ENCODE data around the gene MLH3. TPM values are rescaled to one million over a fixed set of nuclear protein-coding genes. Genes with fewer than 3 reads are reported as not detected.

MLH3 gene
- total RNA-seq, 6 donors from 2014 or later = 15.9 to 87.0 (median 24.5) TPM

DNA sequence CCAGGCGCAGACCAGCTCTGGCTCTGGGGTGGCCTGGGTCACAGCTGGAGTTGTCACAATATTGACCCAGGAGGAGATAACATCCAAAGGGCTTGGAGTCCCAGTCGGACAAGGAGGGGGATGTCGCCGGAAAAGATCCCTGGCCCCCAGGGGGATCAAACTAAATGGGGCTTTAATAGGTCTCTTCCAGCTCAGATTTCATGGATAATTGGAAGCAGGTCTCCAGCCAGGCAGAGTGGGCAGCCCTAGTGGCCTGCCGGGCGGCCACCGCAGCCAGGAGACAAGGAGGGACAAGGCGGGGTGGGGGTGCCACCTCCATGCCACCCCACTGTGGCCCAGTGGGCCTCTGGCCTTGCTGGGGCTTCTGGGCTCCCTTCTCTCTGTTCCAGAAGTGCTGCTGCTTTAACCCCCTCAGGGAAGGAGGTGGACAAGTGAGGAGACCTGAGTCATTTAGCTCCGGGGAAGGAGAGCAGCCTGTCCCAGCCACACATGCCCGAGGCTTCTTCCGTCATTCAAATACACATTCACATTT is 72.8 kb downstream of the MLH3 start:
- WGBS, 2 donors = 85 to 88% methylated on average over 7 to 10 of the region's 11 CpGs
- DNase-seq (no peak), ATAC-seq (ENCODE audit: low FRiP score in 2 of 2) (no peak)
- Histone ChIP-seq H3K36me3 (no peaks in the 10 kb centered on the region), H3K4me1 (peaks cover 5 to 19% (median 11%) of the 10 kb centered on the region in 4 donors), H3K9me3 (no peaks in the 10 kb centered on the region), H3K27ac (no peak overlapping the region), H3K27me3 (no peaks in the 10 kb centered on the region), H3K4me3 (no peak overlapping the region)
- TF ChIP-seq POLR2AphosphoS5 (IDR thresholded peaks at IDR 0.05) (no peak), EP300 (IDR thresholded peaks at IDR 0.05) (no peak), POLR2A (IDR thresholded peaks at IDR 0.05) (no peak)
- TF ChIP-seq, protein P1, sequence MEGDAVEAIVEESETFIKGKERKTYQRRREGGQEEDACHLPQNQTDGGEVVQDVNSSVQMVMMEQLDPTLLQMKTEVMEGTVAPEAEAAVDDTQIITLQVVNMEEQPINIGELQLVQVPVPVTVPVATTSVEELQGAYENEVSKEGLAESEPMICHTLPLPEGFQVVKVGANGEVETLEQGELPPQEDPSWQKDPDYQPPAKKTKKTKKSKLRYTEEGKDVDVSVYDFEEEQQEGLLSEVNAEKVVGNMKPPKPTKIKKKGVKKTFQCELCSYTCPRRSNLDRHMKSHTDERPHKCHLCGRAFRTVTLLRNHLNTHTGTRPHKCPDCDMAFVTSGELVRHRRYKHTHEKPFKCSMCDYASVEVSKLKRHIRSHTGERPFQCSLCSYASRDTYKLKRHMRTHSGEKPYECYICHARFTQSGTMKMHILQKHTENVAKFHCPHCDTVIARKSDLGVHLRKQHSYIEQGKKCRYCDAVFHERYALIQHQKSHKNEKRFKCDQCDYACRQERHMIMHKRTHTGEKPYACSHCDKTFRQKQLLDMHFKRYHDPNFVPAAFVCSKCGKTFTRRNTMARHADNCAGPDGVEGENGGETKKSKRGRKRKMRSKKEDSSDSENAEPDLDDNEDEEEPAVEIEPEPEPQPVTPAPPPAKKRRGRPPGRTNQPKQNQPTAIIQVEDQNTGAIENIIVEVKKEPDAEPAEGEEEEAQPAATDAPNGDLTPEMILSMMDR (IDR thresholded peaks at IDR 0.05) = no peak

DNA sequence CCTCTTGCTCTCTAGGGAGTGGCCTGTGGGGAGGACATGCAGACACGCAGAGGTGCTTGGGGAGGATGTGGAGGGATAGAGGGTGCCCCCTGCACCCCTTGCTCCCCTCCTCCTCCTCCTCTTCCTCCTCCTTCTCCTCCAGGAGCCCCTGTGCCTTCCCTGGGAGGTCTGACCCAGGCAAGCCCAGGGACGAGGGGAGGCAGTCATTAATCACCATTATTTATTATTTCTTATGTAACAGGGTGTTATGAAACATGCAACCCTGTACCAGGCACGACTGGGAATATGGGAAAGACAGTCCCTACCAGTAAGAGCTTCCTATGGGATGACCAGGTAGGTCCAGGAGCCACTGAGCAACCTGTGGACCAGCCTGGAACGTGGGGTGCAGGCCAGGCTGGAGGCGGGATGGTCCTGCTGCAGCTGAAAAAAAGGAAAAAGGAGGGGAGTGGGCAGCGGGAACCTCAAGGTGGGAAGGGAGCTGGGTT is 73.3 kb downstream of the MLH3 start:
- TF ChIP-seq POLR2AphosphoS5 (IDR thresholded peaks at IDR 0.05) (no peak), EP300 (IDR thresholded peaks at IDR 0.05) (no peak), POLR2A (IDR thresholded peaks at IDR 0.05) (no peak)
- TF ChIP-seq, protein P1 (IDR thresholded peaks at IDR 0.05) = no peak
- ATAC-seq (ENCODE audit: low FRiP score in 2 of 2) (no peak), DNase-seq (no peak)
- Histone ChIP-seq H3K4me1 (peaks cover 10 to 25% (median 14%) of the 10 kb centered on the region in 4 donors), H3K27me3 (no peaks in the 10 kb centered on the region), H3K36me3 (no peaks in the 10 kb centered on the region), H3K9me3 (no peaks in the 10 kb centered on the region), H3K4me3 (no peak overlapping the region), H3K27ac (no peak overlapping the region)
- 71 to 82% methylated on average over 5 to 6 of the region's 6 CpGs for WGBS, 2 donors

DNA sequence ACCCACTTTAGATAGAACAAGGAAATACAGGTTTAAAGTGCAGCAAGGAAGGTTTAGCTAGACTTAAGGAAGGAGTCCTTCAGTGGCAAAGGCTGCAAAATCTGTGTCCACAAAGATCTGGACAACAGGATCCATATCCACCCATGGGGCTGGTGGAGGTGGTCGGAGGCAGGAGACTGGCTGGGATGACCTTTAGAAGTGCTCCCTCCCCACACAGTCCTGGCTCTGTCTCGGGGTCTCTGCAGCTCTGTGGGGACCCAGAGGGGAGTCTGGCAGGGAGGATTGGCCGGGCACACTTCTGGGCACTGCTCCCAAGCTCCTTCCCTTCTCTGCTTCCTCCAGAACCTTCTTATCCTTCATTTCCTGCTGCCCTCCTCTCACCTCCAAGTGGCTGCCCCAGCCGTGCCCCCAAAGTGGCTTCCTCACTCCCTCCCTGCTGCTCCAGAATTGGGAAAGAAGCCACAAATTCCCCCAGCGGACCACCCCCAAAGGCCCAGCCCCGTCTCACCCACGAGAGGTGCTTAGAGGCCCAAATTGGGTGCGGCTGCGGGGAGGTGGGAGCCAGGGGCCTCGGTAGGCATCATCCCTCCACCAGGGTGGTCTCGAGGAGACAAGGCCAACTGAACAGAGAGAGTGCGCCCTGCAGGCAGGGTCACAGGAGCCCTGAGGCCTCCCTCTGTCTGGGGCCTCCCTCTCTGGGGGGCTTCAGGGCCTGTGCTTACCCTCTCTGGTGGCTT is 73.9 kb downstream of the MLH3 start:
- DNase-seq (no peak), ATAC-seq (ENCODE audit: low FRiP score in 2 of 2) (no peak)
- Histone ChIP-seq H3K27ac (no peak overlapping the region), H3K36me3 (no peaks in the 10 kb centered on the region), H3K27me3 (no peaks in the 10 kb centered on the region), H3K4me1 (peaks cover 10 to 25% (median 16%) of the 10 kb centered on the region in 4 donors), H3K4me3 (no peak overlapping the region), H3K9me3 (no peaks in the 10 kb centered on the region)
- 64 to 67% methylated on average over 4 to 8 of the region's 12 CpGs for WGBS, 2 donors
- no peak for TF ChIP-seq POLR2AphosphoS5 (IDR thresholded peaks at IDR 0.05)
- TF ChIP-seq EP300 (IDR thresholded peaks at IDR 0.05) = no peak
- TF ChIP-seq, protein P1 (IDR thresholded peaks at IDR 0.05) = no peak
- no peak for TF ChIP-seq POLR2A (IDR thresholded peaks at IDR 0.05)

DNA sequence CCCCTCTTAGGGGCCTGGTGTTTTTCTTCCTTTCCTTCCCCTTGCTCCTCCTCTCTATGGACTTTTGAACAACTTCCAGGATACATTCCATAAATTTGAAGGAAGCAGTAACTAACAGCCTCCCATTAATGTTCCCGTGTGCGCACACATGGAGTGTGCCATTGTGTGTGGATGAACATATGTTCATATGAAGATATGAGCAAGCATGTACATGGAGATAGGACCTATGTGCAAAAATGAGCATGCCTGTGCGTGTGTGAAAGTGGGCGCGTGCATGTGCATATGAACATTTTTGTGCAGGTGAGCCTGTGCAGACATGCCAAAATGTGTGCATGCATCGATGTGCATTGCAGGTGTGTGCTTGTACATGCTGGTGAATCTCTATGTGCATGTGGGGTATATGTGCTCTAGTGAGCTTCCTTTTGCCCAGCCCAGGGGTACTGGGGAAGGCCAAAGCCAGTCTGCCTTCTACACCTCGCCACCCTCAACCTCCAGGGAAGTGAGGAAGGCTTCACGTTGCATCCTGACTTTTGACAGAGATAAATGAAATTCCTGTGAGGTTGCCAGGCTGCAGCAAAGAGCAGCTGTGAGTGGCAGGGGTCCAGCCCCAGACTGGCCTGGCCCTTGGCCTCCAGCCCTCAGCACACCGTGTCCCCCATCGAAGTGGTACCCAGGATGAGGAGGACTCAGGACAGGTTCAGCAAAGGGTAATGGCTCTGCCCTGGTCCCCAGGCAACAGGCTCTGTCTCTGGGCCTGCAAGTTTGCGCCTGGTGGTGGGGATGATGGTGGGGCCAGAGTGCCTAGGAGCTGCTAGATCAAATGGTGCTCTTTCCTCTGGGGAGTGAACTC is 74.8 kb downstream of the MLH3 start:
- Histone ChIP-seq H3K36me3 (no peaks in the 10 kb centered on the region), H3K4me1 (peaks cover 9 to 25% (median 16%) of the 10 kb centered on the region in 4 donors), H3K9me3 (no peaks in the 10 kb centered on the region), H3K4me3 (no peak overlapping the region), H3K27ac (no peak overlapping the region), H3K27me3 (no peaks in the 10 kb centered on the region)
- no peak for ATAC-seq (ENCODE audit: low FRiP score in 2 of 2)
- TF ChIP-seq, protein P1 (IDR thresholded peaks at IDR 0.05) = no peak
- no peak for TF ChIP-seq EP300 (IDR thresholded peaks at IDR 0.05)
- no peak for TF ChIP-seq POLR2AphosphoS5 (IDR thresholded peaks at IDR 0.05)
- TF ChIP-seq POLR2A (IDR thresholded peaks at IDR 0.05) = no peak
- no peak for DNase-seq
- 82 to 85% methylated on average over 9 to 11 of the region's 11 CpGs for WGBS, 2 donors

Data from upper lobe of left lung (tissue), 6 donors.